ENCODE measurements around the gene LRRC71.

The LRRC71 gene

GRCh38 chr1:156927215-156928042 is 7.0 kb downstream of the LRRC71 start:
- H3K4me3 ChIP-seq (ENCODE audit: low read depth, low read length): no peak overlapping the region
- TF ChIP-seq CTCF (IDR thresholded peaks at IDR 0.05; ENCODE audit: insufficient read depth, low read depth, low read length, missing control alignments): peak; percentile 72
- peak; percentile 68 for DNase-seq (ENCODE audit: low read depth)

DNA sequence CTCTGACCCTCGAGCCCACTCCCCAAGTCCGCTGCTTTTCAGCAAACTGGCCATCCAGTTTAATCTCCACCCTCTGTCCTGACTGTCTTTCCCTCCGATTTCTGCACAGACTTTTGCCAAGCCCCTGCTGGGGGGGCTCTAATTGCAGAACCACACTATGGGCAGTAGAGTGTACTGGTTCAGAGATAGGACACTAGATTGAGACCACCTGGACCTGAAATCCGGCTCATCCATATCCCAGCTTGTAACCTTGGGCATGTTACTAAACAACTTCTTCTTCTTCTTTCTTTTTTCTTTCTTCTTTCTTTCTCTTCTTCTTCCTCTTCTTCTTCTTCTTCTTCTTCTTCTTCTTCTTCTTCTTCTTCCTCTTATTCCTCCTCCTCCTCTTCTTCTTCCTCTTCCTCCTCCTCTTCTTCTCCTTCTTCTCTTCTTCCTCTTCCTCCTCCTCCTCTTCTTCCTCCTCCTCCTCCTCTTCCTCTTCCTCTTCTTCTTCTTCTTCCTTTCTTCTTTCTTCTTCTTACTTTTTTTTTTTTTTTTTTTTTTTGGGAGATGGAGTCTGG is 7.7 kb downstream of the LRRC71 start:
- TF ChIP-seq CTCF (IDR thresholded peaks at IDR 0.05; ENCODE audit: insufficient read depth, low read depth, low read length, missing control alignments): no peak
- DNase-seq (ENCODE audit: low read depth): no peak
- no peak overlapping the region for H3K4me3 ChIP-seq (ENCODE audit: low read depth, low read length)

DNA sequence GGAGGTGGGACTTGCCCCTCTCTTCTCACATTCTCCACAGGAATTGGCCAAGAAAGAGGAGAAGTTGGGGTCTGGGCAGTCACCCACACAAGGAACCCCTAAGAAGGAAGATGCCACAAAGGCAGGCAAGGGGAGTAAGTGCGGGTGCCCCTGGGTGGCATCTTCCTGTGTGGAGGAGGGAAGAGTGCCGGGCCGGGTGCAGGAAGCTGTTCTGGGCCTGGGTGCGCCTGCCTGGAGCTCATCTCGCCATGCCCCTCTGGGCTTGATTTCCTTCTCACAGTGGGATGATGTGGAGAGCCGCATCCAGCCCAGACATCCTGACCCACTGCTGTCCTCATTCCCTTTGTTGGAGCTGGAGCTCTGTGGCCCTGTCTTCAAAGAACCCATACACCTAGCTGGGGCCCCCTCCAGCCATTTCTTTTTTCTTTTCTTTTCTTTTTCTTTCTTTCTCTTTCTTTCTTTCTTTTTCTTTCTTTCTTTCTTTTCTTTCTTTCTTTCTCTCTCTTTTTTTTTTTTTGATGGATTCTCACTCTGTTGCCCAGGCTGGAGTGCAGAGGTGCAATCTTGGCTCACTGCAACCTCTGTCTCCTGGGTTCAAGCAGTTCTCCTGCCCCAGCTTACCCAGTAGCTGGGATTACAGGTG is 9.3 kb downstream of the LRRC71 start:
- DNase-seq (ENCODE audit: low read depth): no peak
- no peak for TF ChIP-seq CTCF (IDR thresholded peaks at IDR 0.05; ENCODE audit: insufficient read depth, low read depth, low read length, missing control alignments)

DNA sequence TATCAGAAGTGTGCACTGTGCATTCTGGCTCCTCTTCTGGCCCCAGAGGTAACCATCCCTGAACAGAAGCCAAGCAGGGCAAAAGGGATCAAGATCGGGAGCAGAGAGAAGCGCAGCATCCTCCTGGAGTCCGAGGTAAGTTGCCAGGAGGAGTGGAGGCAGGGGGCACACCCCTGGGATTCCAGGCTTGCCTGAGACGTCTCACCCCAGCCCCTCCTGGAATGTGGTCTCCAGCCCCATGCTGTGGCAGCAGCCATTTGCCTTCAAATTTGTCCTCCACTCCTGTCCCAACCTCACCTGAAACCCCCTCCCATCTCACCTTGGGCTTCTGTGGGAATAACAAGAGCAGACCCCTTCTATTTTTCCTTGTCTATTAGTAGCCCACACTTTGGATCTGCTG is 10.1 kb downstream of the LRRC71 start:
- no peak overlapping the region for H3K4me3 ChIP-seq (ENCODE audit: low read depth, low read length)
- DNase-seq (ENCODE audit: low read depth): no peak
- TF ChIP-seq CTCF (IDR thresholded peaks at IDR 0.05; ENCODE audit: insufficient read depth, low read depth, low read length, missing control alignments): no peak

More for the DNA sequence above, 9.3 kb downstream of the LRRC71 start:
- no peak overlapping the region for H3K4me3 ChIP-seq (ENCODE audit: low read depth, low read length)

GRCh38 chr1:156931211-156931952 is 10.9 kb downstream of the LRRC71 start:
- no peak for TF ChIP-seq CTCF (IDR thresholded peaks at IDR 0.05; ENCODE audit: insufficient read depth, low read depth, low read length, missing control alignments)
- no peak overlapping the region for H3K4me3 ChIP-seq (ENCODE audit: low read depth, low read length)
- no peak for DNase-seq (ENCODE audit: low read depth)

- no peak overlapping the region for H3K4me3 ChIP-seq (ENCODE audit: low read depth, low read length)
- TF ChIP-seq CTCF (IDR thresholded peaks at IDR 0.05; ENCODE audit: insufficient read depth, low read depth, low read length, missing control alignments): no peak
- no peak for DNase-seq (ENCODE audit: low read depth)
Observed at GRCh38 chr1:156931974-156932710, 11.7 kb downstream of the LRRC71 start.
